Measurements from ENCODE around the gene SKIDA1.

The SKIDA1 gene

GRCh38 chr10:21517134-21518031, 8.1 kb downstream of the SKIDA1 start:
- no peak for DNase-seq (ENCODE audit: low read depth)

- DNase-seq (ENCODE audit: low read depth), result no peak
Measured at GRCh38 chr10:21516242-21517131, 9.0 kb downstream of the SKIDA1 start.

GRCh38 chr10:21515361-21516241, 9.9 kb downstream of the SKIDA1 start:
- no peak for DNase-seq (ENCODE audit: low read depth)

GRCh38 chr10:21514818-21515351, 10.6 kb downstream of the SKIDA1 start:
- no peak for DNase-seq (ENCODE audit: low read depth)

- no peak for DNase-seq (ENCODE audit: low read depth)
Measured at GRCh38 chr10:21514129-21514817, 11.2 kb downstream of the SKIDA1 start.

GRCh38 chr10:21513405-21513788, 12.1 kb downstream of the SKIDA1 start:
- DNase-seq (ENCODE audit: low read depth), result no peak

GRCh38 chr10:21512573-21513404, 12.7 kb downstream of the SKIDA1 start:
- DNase-seq (ENCODE audit: low read depth), result no peak

GRCh38 chr10:21511946-21512572, 13.4 kb downstream of the SKIDA1 start:
- no peak for DNase-seq (ENCODE audit: low read depth)

- no peak for DNase-seq (ENCODE audit: low read depth)
Measured at GRCh38 chr10:21511095-21511570, 14.3 kb downstream of the SKIDA1 start.

GRCh38 chr10:21510241-21511094, 15.0 kb downstream of the SKIDA1 start:
- DNase-seq (ENCODE audit: low read depth), result no peak

- DNase-seq (ENCODE audit: low read depth), result no peak
Measured at GRCh38 chr10:21509341-21510240, 15.9 kb downstream of the SKIDA1 start.

- DNase-seq (ENCODE audit: low read depth), result no peak
Measured at GRCh38 chr10:21508706-21509331, 16.7 kb downstream of the SKIDA1 start.

- DNase-seq (ENCODE audit: low read depth), result no peak
Measured at GRCh38 chr10:21507150-21507549, 18.3 kb downstream of the SKIDA1 start.

- no peak for DNase-seq (ENCODE audit: low read depth)
Measured at GRCh38 chr10:21506351-21506750, 19.1 kb downstream of the SKIDA1 start.

GRCh38 chr10:21505711-21506278, 19.7 kb downstream of the SKIDA1 start:
- no peak for DNase-seq (ENCODE audit: low read depth)

- no peak for DNase-seq (ENCODE audit: low read depth)
Measured at GRCh38 chr10:21503542-21503941, 21.9 kb downstream of the SKIDA1 start.

GRCh38 chr10:21502348-21502740, 23.1 kb downstream of the SKIDA1 start:
- no peak for DNase-seq (ENCODE audit: low read depth)

All from activated T-cell treated with anti-CD3 and anti-CD28 coated beads for 1 hour (primary cell).